Ishikawa (cell line): ENCODE results near the gene DAD1.

Experiments
- CEBPB ChIP-seq: IDR thresholded peaks from 2 replicates; pipeline ENCODE4 v1.6.1; 2012
- CREB1 ChIP-seq: IDR thresholded peaks from 2 replicates; pipeline ENCODE4 v1.6.1; 2012; ENCODE audit warnings: low read depth
- EGR1 ChIP-seq: IDR thresholded peaks from 2 replicates; pipeline ENCODE4 v1.6.1; 2012
- EP300 ChIP-seq: IDR thresholded peaks from 2 replicates; pipeline ENCODE4 v1.6.1; 2012; ENCODE audit warnings: borderline replicate concordance
- FOXM1 ChIP-seq: IDR thresholded peaks from 2 replicates; pipeline ENCODE4 v1.6.1; 2012; ENCODE audit warnings: low read depth, borderline replicate concordance
- NFIC ChIP-seq: IDR thresholded peaks from 2 replicates; pipeline ENCODE4 v1.6.1; 2012
- RAD21 ChIP-seq: IDR thresholded peaks from 2 replicates; pipeline ENCODE4 v1.6.1; 2012; ENCODE audit warnings: low read depth
- TAF1 ChIP-seq: IDR thresholded peaks from 2 replicates; pipeline ENCODE4 v1.6.1; 2012; ENCODE audit warnings: low read depth, mild to moderate bottlenecking
- TCF12 ChIP-seq: IDR thresholded peaks from 2 replicates; pipeline ENCODE4 v1.6.1; 2012; ENCODE audit warnings: low read depth
- TEAD4 ChIP-seq: IDR thresholded peaks from 2 replicates; pipeline ENCODE4 v1.6.1; 2012
- YY1 ChIP-seq: IDR thresholded peaks from 2 replicates; pipeline ENCODE4 v1.6.1; 2012; ENCODE audit warnings: low read depth
- ZBTB7A ChIP-seq: IDR thresholded peaks from 2 replicates; pipeline ENCODE4 v1.6.1; 2012; ENCODE audit warnings: low read depth
- TF ChIP-seq, protein P1 (sequence below): IDR thresholded peaks from 2 replicates; pipeline ENCODE4 v1.6.1; 2012
- TF ChIP-seq, protein P2 (sequence below): IDR thresholded peaks from 2 replicates; pipeline ENCODE4 v1.6.1; 2012
- TF ChIP-seq, protein P3 (sequence below): IDR thresholded peaks from 2 replicates; pipeline ENCODE4 v1.6.1; 2012; ENCODE audit warnings: low read depth, mild to moderate bottlenecking

The DAD1 gene

DNA sequence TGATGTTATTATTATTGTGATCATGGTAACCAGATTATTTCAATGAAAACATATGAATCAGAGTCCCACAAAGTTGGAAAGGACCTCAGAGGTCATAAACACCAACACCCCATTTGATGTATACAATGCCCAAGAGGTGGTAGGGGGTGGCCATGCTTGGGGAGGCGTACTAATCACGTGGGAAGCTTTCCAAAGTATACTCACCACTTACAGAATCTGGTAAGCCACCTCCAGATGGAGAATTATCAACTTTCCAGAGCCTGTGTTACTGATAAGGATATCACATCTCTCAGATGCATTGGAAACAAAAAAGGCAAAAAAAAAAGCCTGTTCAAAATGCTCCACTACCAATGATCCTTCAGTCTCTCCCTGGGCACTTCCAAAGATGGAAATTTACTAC, 8.4 kb downstream of the DAD1 start:
- TF ChIP-seq CEBPB (no peak), CREB1 (no peak), ZBTB7A (no peak)

DNA sequence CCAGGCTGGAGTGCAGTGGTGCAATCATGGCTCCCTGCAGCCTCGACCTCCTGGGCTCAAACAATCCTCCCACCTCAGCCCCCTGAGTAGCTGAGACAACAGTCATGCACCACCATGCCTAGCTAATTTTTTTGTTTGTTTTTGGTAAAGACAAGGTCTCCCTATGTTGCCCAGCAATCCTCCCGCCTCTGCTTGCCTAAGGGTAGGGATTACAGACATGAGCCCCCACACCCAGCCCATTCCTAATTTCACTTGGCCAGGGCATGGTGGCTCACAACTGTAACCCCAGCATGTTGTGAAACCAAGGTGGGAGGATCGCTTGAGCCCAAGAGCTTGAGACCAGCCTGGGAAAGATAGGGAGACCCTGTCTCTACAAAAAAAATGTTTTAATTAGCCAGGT, 9.1 kb downstream of the DAD1 start:
- TF ChIP-seq, protein P1, sequence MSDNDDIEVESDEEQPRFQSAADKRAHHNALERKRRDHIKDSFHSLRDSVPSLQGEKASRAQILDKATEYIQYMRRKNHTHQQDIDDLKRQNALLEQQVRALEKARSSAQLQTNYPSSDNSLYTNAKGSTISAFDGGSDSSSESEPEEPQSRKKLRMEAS = no peak
- TF ChIP-seq TEAD4 (no peak), ZBTB7A (no peak), TCF12 (no peak), CEBPB (no peak), CREB1 (no peak)
- TF ChIP-seq, protein P2, sequence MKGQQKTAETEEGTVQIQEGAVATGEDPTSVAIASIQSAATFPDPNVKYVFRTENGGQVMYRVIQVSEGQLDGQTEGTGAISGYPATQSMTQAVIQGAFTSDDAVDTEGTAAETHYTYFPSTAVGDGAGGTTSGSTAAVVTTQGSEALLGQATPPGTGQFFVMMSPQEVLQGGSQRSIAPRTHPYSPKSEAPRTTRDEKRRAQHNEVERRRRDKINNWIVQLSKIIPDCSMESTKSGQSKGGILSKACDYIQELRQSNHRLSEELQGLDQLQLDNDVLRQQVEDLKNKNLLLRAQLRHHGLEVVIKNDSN = no peak

DNA sequence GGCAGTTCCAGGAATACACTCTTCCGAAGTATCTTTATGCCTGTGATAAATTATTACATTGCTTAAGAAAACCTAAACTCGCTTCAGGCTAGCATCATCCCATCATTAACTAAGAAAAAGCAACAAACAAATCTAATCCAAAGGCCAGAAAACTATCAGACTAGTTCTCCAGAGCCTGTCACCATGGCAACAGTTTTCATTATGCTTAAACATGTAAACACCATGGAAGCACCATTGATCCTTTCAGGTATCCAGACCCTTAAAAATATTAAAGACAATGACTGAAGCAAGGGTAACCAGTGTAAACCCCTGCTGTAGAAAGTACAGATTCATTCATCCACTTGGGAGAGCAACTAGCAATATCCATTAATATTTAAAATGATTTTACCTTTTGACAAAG, 9.8 kb downstream of the DAD1 start:
- TF ChIP-seq FOXM1 (no peak), TAF1 (no peak), TCF12 (no peak), TEAD4 (no peak), NFIC (no peak), CEBPB (no peak), EGR1 (no peak), ZBTB7A (no peak), YY1 (no peak), EP300 (no peak), RAD21 (no peak), CREB1 (no peak)
- TF ChIP-seq, protein P3, sequence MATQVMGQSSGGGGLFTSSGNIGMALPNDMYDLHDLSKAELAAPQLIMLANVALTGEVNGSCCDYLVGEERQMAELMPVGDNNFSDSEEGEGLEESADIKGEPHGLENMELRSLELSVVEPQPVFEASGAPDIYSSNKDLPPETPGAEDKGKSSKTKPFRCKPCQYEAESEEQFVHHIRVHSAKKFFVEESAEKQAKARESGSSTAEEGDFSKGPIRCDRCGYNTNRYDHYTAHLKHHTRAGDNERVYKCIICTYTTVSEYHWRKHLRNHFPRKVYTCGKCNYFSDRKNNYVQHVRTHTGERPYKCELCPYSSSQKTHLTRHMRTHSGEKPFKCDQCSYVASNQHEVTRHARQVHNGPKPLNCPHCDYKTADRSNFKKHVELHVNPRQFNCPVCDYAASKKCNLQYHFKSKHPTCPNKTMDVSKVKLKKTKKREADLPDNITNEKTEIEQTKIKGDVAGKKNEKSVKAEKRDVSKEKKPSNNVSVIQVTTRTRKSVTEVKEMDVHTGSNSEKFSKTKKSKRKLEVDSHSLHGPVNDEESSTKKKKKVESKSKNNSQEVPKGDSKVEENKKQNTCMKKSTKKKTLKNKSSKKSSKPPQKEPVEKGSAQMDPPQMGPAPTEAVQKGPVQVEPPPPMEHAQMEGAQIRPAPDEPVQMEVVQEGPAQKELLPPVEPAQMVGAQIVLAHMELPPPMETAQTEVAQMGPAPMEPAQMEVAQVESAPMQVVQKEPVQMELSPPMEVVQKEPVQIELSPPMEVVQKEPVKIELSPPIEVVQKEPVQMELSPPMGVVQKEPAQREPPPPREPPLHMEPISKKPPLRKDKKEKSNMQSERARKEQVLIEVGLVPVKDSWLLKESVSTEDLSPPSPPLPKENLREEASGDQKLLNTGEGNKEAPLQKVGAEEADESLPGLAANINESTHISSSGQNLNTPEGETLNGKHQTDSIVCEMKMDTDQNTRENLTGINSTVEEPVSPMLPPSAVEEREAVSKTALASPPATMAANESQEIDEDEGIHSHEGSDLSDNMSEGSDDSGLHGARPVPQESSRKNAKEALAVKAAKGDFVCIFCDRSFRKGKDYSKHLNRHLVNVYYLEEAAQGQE = no peak
- TF ChIP-seq, protein P1 = no peak
- TF ChIP-seq, protein P2 = no peak

DNA sequence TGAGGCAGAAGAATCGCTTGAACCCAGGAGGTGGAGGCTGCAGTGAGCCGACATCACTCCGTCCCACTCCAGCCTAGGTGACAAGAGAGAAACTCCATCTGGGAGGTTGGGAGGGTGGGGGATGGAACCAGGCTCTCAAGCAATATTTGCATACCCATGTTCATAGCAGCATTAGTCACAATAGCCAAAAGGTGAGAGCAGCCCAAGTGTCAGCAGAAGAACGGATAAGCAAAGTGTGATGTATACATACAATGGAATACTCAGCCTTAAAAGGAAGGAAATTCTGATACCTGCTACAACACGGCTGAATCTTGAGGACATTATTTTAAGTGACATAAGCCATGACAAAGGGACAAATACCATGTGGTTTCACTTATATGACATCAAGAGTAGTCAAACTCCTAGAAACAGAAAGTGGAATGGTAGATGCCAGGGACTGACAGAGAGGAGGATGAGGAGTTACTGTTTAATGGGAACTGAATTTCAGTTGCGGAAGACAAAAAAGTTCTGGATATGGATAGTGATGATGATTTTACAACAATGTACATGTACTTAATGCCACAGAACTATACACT, 11.6 kb downstream of the DAD1 start:
- TF ChIP-seq RAD21 (no peak), TAF1 (no peak), TEAD4 (no peak), FOXM1 (no peak), ZBTB7A (no peak), TCF12 (no peak), CREB1 (no peak), CEBPB (no peak), NFIC (no peak), EGR1 (no peak), YY1 (no peak)
- TF ChIP-seq, protein P3 = no peak
- TF ChIP-seq, protein P2 = no peak

DNA sequence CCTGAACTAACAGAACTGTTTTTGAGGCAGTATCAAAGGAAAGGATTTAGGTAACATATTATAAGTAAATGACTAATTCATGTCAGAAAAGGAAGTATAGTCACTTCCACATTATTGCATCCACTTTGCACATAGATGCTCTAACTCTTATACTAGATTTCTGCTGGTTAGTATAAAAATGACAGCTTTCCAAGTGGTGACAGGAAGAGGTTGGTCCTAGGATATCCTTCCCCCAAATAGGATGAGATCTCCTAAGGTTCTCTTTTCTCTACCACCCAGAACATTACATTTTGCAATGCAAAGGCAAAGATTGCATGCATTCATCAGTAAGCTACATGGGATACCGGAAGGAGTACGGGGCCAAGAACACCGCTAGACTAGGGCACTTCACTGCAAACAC, 15.2 kb downstream of the DAD1 start:
- no peak for TF ChIP-seq FOXM1
- TF ChIP-seq, protein P1 = no peak
- no peak for TF ChIP-seq TEAD4
- no peak for TF ChIP-seq TAF1
- no peak for TF ChIP-seq RAD21
- no peak for TF ChIP-seq NFIC

DNA sequence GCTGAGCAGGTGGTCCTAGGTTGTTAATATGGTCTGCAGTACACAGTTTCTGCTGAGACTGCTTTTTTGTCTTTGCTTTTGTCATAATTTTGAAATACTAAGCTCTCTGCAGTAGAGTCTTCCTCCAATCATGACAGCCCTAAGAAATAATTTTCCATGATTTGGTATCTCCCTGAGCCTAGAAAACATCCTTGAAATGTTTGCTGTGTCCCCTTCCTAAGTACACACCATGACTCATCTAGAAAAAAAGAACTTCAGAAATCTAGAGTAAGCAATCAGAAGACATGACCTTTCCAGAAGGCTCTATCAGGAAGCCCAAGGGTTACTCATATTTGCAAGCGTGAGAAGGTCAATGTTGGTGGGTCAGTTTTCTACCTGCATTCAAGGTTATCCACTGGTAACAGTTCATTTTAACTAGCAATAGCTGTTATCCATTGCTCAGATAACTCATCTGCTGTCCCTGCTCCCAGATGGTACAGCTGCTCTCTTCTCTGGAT, 16.4 kb downstream of the DAD1 start:
- TF ChIP-seq TCF12 (no peak), EP300 (no peak)
- TF ChIP-seq, protein P2 = no peak
